Keratinocyte (primary cell): ENCODE data around the gene VSNL1. TPM values are rescaled to one million over a fixed set of nuclear protein-coding genes. Genes with fewer than 3 reads are reported as not detected.

Experiments used
- DNase-seq: peaks from one replicate; pipeline ENCODE4 v3.0.0-alpha.2; 2011; ENCODE audit warnings: low read depth, missing footprints, low spot score
- FAIRE-seq: peaks from 2 replicates; lab custom pipeline; 2011; peaks lifted over from hg19 to GRCh38; lab: Jason Lieb, UNC
- H2AFZ ChIP-seq: 2 replicates; pipeline ENCODE4 v1.6.0; 2012; ENCODE audit warnings: low read length, control low read depth, inconsistent platforms; ENCODE audit not compliant: control insufficient read depth
- H3K27ac ChIP-seq: 2 replicates; pipeline ENCODE4 v1.5.1; 2011; ENCODE audit warnings: low read length; ENCODE audit not compliant: control insufficient read depth, insufficient read depth
- H3K27me3 ChIP-seq: 3 replicates; pipeline ENCODE4 v1.6.0; 2011; ENCODE audit warnings: low read length; ENCODE audit not compliant: control insufficient read depth, insufficient read depth; ENCODE audit errors: extremely low read depth
- H3K36me3 ChIP-seq, 2 experiments: 2 replicates in 1 of 2; 3 replicates in 1 of 2; pipeline ENCODE4 v1.5.1; 2011; ENCODE audit warnings: low read length in 2 of 2, mild to moderate bottlenecking in 1 of 2; ENCODE audit not compliant: control insufficient read depth in 2 of 2, insufficient read depth in 2 of 2; ENCODE audit errors: extremely low read depth in 1 of 2
- H3K4me1 ChIP-seq: 3 replicates; pipeline ENCODE4 v1.5.1; 2011; ENCODE audit warnings: low read length; ENCODE audit not compliant: control insufficient read depth, insufficient read depth; ENCODE audit errors: extremely low read depth
- H3K4me2 ChIP-seq: 3 replicates; pipeline ENCODE4 v1.6.0; 2011; ENCODE audit warnings: low read depth, low read length; ENCODE audit not compliant: control insufficient read depth, insufficient read depth; ENCODE audit errors: extremely low read depth
- H3K4me3 ChIP-seq, 3 experiments: fragments of 200-600 bp in 1 of 3; sonication (generic) in 1 of 3; 2 replicates in 2 of 3; 3 replicates in 1 of 3; pipeline ENCODE4 v1.5.1; 2011 to 2016; ENCODE audit warnings: low read length in 3 of 3, mild to moderate bottlenecking in 3 of 3, control low read depth in 2 of 3, inconsistent platforms in 1 of 3, low read depth in 1 of 3, mixed read lengths in 1 of 3, mixed run types in 1 of 3, moderate library complexity in 1 of 3; ENCODE audit not compliant: control insufficient read depth in 2 of 3, insufficient read depth in 2 of 3; ENCODE audit errors: extremely low read depth in 1 of 3
- H3K79me2 ChIP-seq: 2 replicates; pipeline ENCODE4 v1.6.0; 2012; ENCODE audit warnings: low read length; ENCODE audit not compliant: control insufficient read depth, insufficient read depth
- H3K9ac ChIP-seq: 3 replicates; pipeline ENCODE4 v1.6.0; 2011; ENCODE audit warnings: low read length; ENCODE audit not compliant: control insufficient read depth, insufficient read depth; ENCODE audit errors: extremely low read depth
- H3K9me1 ChIP-seq: 3 replicates; pipeline ENCODE4 v1.6.0; 2011; ENCODE audit warnings: low read length; ENCODE audit not compliant: control insufficient read depth, insufficient read depth; ENCODE audit errors: extremely low read depth
- H3K9me3 ChIP-seq: 2 replicates; pipeline ENCODE4 v1.5.1; 2012; ENCODE audit warnings: low read depth, low read length; ENCODE audit not compliant: control insufficient read depth
- H4K20me1 ChIP-seq: 3 replicates; pipeline ENCODE4 v1.6.0; 2011; ENCODE audit warnings: low read length; ENCODE audit not compliant: control insufficient read depth, insufficient read depth; ENCODE audit errors: extremely low read depth
- CTCF ChIP-seq, 3 experiments: IDR thresholded peaks in 1 of 3; conservative IDR thresholded peaks in 1 of 3; optimal IDR thresholded peaks in 1 of 3; 2 replicates in 2 of 3; 3 replicates in 1 of 3; pipeline versions ENCODE3 to v1.5.1; 2011; ENCODE audit warnings: low read length in 3 of 3, mild to moderate bottlenecking in 3 of 3, moderate library complexity in 2 of 3, control low read depth in 1 of 3, inconsistent platforms in 1 of 3; ENCODE audit not compliant: insufficient read depth in 2 of 3; ENCODE audit errors: extremely low read depth in 1 of 3
- EZH2 ChIP-seq: IDR thresholded peaks from one replicate; pipeline ENCODE4 v1.6.1; 2012; ENCODE audit warnings: inconsistent platforms, mild to moderate bottlenecking, low read length, moderate library complexity
- dilution Hi-C: fragments of 300-500 bp; cut with MboI; formaldehyde crosslinking; loops from one replicate; pipeline ENCODE4 v1.7.0; 2020; ENCODE audit warnings: low sequenced_read_pairs; ENCODE audit not compliant: extremely low pct_ligation_motif_present
- polyA plus RNA-seq, 5 experiments: library from polyadenylated mRNA; depleted of rRNA in 3 of 5; stranded (reverse) in 3 of 5; stranded (forward) in 1 of 5; unstranded in 1 of 5; fragments of >200 nt; gene quantifications; 1 replicate in 1 of 5; 2 replicates in 3 of 5; 3 replicates in 1 of 5; pipeline versions ENCODE4 v1.2.1 to v1.2.3, GENCODE V29; 2011 to 2012; ENCODE audit warnings: missing spikeins in 2 of 5, low read depth in 1 of 5, low replicate concordance in 1 of 5

Gene VSNL1
- polyA plus RNA-seq, 1 donor (not counting 4 experiments of a cell fraction or from before 2014, with no cell fraction given) = 32.1 TPM

- H3K36me3 ChIP-seq = no peaks in the 10 kb centered on the region
- H3K9me3 ChIP-seq = no peaks in the 10 kb centered on the region
- dilution Hi-C loops = no loop called here
- no peaks in the 10 kb centered on the region for H4K20me1 ChIP-seq
- peak overlapping the region; percentile 74 for H3K4me2 ChIP-seq
- H3K9ac ChIP-seq = peak overlapping the region; percentile 53
- peak overlapping the region; percentile 88 for H3K27ac ChIP-seq
- H3K9me1 ChIP-seq = no peaks in the 10 kb centered on the region
- H3K27me3 ChIP-seq = no peaks in the 10 kb centered on the region
- no peak overlapping the region for H3K4me3 ChIP-seq
- H2AFZ ChIP-seq = no peak overlapping the region
- FAIRE-seq (peak; percentile 99), DNase-seq (no peak)
- H3K79me2 ChIP-seq = no peaks in the 10 kb centered on the region
- peaks cover 80% of the 10 kb centered on the region for H3K4me1 ChIP-seq
- TF ChIP-seq EZH2 = no peak
- TF ChIP-seq CTCF (optimal IDR thresholded peaks at IDR 0.05 in 1 of 3, IDR thresholded peaks at IDR 0.05 in 1 of 3, conservative IDR thresholded peaks at IDR 0.05 in 1 of 3; ENCODE audit: extremely low read depth in 1 of 3, insufficient read depth in 2 of 3, low read length in 3 of 3) = no peak
Observed at GRCh38 chr2:17589406-17590035, 49.0 kb downstream of the VSNL1 start.

GRCh38 chr2:17590342-17590911, 49.9 kb downstream of the VSNL1 start:
- DNase-seq (peak; percentile 88), FAIRE-seq (peak; percentile 92)
- peak overlapping the region; percentile 74 for H3K4me2 ChIP-seq
- peak overlapping the region; percentile 88 for H3K27ac ChIP-seq
- H3K9ac ChIP-seq = peak overlapping the region; percentile 53
- no peaks in the 10 kb centered on the region for H4K20me1 ChIP-seq
- no peaks in the 10 kb centered on the region for H3K36me3 ChIP-seq
- TF ChIP-seq EZH2 (no peak), CTCF (optimal IDR thresholded peaks at IDR 0.05 in 1 of 3, IDR thresholded peaks at IDR 0.05 in 1 of 3, conservative IDR thresholded peaks at IDR 0.05 in 1 of 3; ENCODE audit: extremely low read depth in 1 of 3, insufficient read depth in 2 of 3, low read length in 3 of 3) (no peak)
- dilution Hi-C loops = no loop called here
- H2AFZ ChIP-seq = no peak overlapping the region
- H3K4me3 ChIP-seq = peak overlapping the region in 2 of 3 experiments; percentile 22 to 26
- no peaks in the 10 kb centered on the region for H3K79me2 ChIP-seq
- no peaks in the 10 kb centered on the region for H3K9me1 ChIP-seq
- H3K9me3 ChIP-seq = no peaks in the 10 kb centered on the region
- H3K27me3 ChIP-seq = no peaks in the 10 kb centered on the region
- H3K4me1 ChIP-seq = peaks cover 89% of the 10 kb centered on the region
